GM18870 (cell line): Measurements from ENCODE around the gene ZNF664.

Source experiments
- ATAC-seq: cut with Tn5 transposase; IDR thresholded peaks from one replicate; pipeline ENCODE4 v1.9.1; 2021; ENCODE audit warnings: moderate library complexity; ENCODE audit not compliant: unreplicated experiment

ZNF664 gene

DNA sequence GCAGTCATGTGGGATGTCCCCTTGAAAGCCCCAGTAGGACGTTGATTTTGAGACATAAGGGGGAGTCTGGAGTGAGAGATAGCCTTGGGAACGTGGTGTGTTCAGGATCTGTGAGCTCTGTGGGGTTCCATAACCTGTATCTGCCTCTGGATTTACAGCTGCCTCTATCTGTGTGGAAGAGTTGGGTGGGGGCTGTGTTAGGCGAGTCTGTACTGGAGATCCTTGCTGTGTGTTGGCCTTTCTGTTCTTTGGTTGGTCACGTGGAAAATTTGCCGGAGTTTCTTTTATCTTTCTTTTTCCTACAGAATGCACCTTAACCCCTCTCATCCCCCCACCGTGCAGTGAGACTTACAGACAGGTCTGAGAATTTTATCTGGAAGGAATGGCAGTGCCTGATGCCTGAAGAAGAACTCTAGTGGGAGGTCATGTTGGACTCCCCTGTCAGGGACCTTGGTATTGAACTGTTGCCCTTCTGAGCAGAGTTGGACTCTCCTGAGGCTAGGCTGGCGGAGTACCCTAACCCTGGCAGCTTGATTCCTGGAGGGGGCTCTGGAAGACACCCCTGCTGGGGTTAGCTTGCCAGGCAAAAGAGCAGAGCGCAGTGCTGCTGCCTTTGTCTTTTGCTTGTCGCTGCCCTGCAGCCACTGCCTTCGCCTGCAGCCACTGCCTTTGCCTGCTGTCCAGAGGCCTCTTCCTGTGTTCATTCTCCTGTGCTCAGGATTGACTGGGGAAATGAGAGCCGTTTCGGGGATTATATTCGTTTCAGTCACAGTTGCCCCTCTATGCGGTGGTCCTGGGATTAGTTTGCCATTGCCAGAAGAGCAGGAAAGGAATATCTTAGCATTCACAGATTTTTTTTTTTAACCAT lies 34.1 kb downstream of the ZNF664 start:
- ATAC-seq, result no peak

DNA sequence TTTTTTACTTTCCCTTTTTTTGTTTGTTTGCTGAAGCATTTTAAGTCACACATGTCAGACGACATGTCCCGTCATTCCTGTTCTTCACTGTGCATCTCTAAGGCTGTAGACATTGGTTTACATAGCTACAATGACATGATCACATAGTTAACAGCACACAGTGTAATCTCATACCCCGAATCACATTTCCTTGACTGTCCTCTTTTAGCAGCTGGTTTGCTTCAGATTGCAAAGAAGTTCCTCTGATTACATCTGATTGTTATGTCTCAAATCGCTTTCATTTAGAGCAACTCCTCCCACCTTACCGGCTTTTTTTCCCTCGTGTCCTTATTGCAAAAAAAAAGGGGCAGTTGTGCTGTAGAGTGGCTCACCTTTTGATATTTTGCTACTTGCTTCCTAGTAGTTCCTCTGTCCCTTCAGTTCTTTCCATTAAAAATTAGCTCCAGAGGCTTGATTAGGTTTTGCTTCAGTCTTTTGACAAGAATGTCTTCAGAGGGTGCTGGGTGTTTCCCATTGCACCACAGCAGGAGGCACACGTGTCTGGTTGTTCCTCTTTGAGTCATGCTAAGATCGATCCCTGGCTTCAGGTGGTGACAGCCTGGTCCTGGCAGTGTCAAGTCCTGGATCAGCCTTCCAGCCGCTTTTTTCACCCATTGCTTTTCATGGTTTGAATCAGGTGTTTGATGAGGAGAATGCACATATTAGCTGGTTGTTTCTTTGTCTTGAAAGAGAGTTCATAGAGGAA lies 35.0 kb downstream of the ZNF664 start:
- ATAC-seq, result no peak

DNA sequence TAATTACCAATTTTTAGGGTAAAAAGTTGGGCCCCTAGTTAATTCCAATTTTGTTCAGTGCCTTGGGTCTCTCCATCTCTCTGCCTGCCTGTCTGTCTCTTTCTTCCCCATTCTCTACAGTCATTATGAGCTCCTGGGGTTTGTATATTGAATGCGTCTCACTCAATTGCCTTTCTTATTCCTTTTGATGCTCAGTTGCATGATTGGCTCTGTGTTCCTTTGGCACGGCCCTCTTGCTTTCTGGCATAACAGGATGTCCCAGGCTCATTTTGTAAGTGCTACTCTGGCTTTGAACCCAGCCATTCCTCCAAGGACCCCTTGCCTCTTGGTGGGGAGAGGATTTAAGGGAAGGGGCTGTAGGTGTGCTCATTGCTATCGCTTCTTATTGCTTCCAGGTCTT lies 35.6 kb downstream of the ZNF664 start:
- ATAC-seq, result no peak

DNA sequence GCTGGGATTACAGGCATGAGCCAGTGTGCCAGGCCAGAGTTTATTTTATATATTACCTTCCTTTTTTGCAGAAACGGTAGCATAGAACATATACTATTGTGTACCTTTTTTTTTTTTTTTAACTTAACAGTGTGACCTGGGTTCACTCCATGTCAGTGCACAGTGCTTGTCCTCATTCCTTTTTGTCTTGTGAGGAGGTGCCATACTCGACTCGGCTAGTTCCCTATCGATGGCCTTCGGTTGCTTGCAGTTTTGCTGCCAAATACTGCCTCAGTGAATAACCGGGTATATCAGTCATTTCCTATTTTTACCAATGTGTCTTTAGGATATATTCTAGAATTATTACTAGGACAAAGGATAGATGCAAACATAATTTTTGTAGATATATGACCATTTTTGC lies 36.8 kb downstream of the ZNF664 start:
- ATAC-seq, result no peak

DNA sequence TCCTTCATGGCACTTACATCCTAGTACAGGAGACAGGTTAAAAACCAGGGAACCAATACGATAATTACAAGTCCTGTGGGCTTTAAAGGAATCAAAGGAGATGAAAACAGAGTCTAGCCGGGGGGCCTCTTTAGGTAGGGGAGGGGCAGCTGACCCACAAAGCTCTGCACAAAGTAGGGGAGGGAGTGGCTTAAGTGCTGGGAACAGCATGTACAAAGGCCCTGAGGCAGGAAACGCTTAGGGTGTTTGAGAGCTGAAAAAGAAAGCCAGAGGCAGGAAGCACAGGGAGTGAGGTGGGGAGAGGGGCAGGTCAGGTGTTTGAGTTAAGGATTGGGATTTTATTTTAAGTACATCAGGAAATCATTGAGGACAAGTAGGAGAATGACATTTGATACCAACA lies 37.7 kb downstream of the ZNF664 start:
- ATAC-seq, result no peak

DNA sequence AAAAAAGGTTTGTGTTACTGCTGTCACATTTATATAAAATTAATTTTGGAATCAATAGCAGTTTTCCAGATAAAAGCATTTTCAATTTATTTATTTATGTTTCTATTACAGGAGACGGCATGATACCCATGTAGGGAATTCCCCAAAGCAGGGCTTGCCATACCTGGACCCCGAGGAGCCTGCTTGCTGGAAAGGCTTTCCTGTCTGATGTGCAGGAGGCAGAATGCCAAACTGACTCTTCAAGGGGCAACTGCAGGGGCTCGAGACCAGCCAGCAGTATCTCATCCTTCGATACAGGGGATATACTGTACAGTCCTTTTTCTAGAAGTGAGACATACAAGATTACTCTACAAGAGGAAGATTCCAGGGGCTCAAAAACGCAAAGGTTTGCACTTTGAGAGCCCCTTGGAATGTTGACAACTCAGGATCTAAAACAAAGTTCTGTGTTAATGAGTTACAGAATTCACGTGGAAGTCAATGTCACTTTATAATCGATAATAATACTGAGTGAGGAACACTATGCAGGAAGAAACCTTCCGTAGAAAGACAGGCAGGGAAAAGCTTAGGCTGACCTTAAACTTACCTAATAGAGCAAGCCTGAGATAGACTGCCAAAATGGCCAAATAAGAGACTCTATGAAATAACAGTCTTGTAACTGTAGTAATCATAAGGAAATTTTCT lies 38.6 kb downstream of the ZNF664 start:
- ATAC-seq, result no peak

DNA sequence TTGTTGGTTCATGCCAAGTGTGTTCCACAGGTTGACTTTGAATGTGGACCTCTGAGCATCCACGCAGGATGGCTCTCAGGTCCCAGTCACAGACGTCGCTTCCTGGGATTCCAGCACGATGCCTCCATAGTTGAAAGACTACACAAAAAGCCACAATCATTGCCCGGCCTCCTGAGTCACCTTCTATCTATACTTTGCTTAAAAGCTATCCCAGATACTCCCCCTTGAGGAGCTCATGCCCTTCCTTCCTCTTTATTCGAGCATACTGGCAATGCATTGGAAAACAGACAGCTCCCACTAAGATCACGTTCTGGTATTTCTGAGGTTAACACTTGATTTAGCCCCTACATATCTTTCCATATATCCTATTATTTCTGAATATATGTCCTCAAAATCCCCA lies 40.1 kb downstream of the ZNF664 start:
- ATAC-seq, result no peak

DNA sequence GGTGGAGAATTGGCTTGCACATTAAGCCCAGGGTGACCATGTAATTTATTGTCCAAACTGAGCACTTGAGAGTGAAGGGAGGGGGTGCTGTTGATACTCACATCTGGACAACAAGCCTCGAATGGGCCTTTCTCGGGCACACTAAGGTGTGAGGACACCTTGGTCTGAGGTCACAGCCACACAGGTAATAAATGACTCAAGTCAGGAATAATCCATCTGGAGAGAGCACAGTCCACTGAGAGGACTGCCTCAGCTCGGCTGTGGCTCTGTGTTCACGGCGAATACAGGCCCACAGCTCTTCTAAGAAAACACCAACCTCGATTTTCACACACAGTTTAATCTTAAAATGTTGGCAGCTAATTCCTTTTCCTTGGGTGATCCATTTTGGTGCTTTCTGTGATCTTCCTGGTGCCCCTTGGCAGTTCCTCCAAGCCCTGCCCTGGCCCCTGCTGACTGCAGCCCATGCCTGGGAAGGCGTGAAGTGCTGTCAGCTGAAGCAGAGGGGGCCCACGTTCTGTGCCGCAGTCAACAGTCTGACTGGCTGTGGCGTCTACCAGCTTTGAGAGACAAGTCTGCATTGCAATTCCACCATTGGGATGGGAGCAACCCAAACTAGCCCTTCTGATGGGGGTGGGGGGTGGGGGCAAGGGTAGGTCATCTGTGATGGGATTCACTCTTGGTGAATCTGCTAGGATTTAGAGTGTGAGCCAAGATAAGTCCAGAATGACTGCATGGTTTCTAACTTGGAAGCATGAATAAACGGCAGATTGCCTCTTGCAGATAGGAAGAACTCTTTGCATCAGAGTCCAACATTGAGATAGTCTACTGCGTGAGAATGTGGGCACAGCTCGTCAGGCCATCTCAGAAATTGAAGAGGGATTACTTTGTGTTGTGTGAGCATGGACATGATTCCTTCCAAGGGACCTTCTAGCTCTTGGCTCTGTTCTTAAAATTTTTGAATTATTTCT lies 42.8 kb downstream of the ZNF664 start:
- no peak for ATAC-seq

DNA sequence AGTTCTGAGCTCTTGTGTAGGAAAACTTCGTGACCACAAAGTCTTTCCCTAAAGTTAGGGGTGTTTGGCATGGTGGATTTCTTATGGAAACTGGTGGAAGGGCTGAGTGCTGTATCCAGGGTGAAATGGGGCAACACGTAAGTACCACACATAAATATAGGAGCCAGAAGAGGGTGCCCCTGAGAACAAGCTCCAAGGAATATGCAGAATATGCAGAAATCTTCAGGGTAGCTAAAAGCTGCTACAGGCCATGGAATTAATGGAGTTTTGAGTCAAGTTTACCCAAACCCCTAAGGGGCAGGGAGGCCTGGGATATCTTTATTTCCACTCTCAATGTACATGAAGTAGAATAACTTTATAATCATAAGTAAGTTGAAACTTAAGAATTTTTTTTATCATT lies 44.0 kb downstream of the ZNF664 start:
- no peak for ATAC-seq

DNA sequence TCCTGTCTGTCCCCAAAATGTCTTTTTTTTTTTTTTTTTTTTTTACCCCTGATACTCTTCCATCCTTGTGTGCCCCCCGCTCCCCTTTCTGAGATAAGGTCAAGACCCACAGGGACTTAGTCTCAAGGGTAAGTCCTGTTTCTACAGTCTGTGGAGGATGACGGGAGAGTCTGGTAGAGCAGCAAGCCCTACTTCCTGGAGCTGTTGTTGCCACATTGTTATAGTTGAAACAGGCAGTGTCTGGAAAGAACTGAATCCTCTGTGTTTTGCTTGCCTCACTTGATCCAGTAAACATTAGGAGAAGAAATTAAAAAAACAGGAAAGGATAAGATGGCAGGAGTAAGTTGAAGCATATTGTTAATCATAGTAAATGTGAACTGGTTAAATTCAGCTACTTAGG lies 45.5 kb downstream of the ZNF664 start:
- ATAC-seq, result no peak

DNA sequence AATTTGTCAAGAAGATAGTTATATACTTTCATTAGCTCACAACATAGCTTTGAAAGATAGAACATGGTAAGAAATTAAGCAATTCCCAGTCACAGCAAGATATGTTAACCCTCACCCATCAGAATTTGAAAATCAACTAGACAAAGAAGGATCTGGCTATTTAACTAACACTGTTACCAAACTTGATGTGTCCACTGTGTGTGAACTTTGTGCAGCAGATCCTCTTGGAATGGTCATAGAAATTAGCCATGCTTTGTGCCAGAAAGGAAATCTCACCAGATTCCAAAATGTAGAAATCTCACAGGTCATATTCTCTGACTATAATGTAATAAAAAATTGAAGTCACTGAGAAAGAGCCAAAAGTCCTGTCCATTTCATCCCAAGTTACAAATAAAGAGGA lies 46.1 kb downstream of the ZNF664 start:
- ATAC-seq, result no peak

DNA sequence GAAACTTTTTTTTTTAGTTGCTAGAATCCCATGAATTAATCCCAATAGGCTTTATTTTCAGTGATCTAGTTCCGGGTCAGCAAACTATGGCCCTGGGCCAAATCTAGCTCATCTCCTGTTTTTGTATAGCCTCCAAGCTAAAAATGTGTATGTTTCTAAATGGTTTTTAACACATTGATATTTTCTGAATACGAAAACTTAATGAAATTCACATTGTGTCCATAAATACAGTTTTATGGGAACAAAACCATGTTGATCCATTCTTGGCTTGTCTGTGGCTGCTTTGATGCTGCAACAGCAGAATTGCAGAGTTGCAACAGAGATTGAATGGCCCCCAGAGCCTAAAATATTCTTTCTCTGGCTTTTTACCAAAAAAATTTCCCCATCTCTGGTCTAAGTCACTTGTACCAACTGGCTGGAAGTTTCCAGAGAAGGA lies 47.5 kb downstream of the ZNF664 start:
- no peak for ATAC-seq

DNA sequence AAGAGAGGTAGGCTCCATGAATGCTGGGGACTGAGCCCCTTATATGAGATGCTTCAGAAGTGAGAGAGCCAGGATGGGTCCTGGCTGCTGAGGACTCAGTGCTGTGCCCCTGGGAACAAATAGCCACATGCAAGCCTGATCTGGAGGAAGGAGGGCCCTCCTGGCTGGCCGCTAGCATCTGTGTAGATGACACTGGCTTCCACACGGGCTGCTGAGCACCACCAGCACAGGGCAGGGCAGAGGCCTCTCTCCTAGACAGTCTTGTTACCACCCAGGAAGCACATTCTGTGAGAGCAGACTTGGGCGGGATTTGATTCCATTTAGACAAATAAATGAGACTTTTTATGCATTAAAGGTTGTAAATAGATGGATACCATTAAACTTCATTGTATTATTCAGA lies 48.0 kb downstream of the ZNF664 start:
- no peak for ATAC-seq

DNA sequence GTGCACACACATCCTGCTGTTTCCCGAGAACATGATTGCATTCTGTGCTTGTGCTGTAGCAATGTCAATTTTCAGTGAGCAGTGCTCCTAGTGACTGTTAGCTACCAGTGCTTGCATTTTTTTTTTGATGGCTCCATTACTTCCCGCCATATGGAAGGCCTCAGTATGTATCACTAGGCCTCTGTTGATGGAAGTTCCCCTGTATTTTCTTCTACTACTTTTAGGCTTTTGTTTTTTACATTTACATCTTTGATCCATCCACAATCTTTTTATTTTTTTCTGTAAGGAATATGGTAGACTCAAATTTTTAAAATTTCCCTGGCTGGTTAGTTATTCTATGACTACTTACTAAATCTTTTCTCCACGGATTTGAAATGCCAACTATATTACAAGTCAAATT lies 49.1 kb downstream of the ZNF664 start:
- no peak for ATAC-seq

DNA sequence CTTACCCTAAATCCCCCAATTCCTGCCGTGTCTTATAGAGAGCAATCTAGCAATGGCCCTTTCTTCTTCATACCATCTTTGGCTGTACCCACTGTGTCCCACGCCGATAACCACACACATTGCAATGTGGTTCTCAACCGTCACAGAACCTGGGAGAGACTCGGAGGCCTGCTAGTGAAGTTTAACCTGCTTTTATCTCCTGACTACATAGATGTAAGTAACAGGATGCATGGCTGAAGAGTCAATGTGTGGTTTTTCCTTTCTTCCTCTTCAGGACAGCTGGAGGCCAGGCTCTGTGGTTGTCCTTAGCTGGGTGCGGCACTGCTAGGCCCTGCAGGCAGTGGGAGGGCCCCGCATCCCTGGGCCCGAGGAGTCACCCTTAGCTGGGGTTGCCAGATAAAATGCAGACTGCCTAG lies 51.3 kb downstream of the ZNF664 start:
- no peak for ATAC-seq

DNA sequence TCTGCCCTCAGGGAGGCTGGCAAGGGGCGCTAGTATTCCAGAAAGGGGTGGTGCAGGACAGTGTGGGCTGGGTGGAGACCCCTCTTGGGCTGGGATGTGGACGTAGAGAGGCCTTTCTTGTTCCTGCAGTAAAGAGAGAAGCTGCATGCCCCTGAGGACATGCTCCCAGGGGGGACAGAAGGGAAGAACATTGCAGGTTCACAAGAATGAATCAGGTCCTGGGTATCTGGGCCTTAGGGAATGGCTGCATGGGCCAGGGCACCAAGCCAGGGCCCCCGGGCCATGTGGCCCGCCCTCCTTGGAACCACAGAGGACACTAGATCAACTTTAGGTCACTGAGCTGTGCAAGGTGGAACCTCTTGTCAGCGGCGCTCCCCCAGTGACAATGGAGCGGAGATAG lies 51.8 kb downstream of the ZNF664 start:
- no peak for ATAC-seq

DNA sequence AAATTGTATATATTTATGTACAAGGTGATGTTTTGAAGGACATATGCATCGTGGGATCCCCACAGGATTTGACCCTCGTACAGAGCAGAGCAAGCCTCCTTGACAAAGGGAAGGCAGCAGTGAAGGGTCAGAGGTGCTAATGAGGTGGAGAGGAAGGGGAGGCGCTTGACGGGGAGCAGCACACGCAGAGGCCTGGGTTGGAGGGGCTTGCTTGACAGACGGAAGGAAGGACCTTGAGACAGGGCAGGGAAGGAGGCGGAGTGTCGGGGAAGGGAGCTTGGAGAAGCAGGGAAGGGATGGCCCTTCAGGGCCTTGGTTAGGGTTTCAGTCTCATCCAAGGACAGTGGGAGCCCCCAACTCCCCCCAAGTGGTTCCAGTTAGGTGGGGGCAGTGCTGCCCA lies 52.6 kb downstream of the ZNF664 start:
- no peak for ATAC-seq

DNA sequence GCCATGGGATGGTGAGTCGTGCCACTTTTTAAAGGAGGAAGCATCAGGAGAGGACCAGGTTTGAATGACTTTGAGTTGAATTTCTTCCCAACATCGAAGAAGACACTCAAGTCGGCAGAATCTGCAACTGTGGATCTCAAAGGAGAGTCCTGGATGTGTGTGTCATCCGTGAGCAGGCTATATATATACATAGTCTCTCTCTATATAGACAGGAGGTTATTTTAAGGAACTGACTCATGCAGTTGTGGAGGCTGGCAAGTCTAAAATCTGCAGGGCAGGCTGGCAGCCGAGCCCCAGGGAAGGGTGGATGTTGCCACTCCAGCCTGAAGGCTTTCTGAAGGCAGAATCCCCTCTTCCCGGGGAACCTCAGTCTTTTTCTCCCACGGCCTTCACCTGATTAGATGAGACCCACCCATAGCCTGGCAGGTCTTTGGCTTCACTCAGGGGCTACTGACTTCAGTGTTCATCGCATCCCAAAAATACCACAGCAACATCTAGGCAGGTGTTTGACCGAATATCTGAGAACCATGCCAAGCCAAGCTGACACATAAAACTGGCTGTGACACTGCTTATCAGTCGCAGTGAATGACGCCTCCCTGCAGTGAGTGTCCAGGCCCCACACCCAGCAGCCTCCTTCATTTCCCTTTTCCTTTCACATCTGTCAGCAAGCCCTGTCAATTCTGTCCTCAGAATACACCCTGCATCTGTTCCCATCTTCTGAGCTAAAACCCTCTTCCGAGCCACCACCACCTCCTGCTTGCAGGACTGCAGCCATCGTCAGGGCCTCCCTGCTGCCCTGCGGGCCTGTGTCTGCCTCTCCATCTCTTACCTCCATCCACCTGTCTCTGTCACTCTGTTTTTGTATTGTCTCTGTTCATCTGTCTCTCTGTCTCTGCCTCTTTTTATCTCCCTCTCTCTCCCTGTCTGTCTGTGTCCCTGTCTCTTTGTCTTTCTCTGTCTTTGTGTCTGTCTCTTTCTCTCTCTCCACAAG lies 54.0 kb downstream of the ZNF664 start:
- no peak for ATAC-seq

DNA sequence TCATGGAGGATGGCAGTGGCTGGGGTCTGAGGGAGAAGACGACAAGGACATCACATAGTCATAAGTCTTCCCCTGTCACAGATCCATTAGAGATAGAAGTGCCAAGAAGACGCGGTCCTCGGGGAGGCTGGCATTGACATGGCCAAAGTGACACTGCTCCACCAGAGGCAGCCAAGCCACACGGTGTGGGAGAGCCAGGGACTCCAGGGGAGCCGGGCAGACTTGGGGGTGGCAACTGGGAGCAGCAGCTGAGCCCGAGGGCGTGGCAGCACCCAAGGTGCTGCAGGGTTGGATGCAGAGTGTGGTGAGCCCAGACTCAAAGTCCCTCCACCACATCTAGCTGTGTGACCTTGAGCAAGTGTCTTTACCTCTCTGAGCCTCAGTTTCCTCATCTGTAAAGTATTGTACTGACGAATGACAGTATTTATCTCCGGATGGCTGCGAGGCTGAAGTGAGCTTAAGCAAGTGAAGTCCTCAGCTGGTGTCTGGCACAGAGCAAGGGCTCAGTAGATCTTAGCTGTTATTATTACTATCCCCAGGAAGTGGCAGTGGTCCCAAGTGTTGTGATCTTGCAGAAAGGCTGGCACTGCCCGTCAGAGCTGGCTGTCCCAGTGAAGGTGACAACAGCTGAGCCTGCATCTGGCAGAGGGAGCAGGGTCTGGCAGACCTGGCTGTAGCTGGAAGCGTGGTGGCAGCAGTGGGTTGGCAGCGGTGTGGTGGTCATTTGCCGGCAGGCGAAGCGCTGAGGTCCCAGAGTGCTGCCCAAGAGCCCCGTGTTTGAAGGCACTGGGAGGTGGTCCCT lies 54.9 kb downstream of the ZNF664 start:
- no peak for ATAC-seq
